ENCODE measurements around the gene PAH. TPM values are rescaled to one million over a fixed set of nuclear protein-coding genes. Genes with fewer than 3 reads are reported as not detected.

The PAH gene
- total and polyA plus RNA-seq, 4 donors: not detected

DNA sequence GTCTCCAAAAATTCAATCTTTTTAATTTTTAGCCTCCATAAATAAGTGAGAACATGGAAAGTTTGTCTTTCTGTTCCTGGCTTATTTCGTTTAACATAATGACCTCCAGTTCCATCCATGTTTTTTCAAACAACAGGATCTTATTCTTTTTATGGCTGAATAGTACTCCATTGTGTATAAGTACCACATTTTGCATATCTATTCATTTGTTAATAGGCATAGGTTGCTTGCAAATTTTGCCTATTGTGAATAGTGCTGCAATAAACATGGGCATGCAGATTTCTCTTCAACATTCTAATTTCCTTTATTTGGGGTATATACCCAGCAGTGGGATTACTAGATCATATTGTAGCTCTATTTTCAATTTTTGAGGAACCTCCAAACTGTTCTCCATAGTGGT is 16.1 kb upstream of the PAH start:
- Histone ChIP-seq H3K9me3 (ENCODE audit: control insufficient read depth, low read length) (no peaks in the 10 kb centered on the region), H3K27ac (ENCODE audit: low read depth in 1 of 2, low read length in 2 of 2) (no peak overlapping the region), H3K4me3 (ENCODE audit: low read length in 2 of 2) (no peak overlapping the region), H3K27me3 (ENCODE audit: control insufficient read depth in 1 of 2, insufficient read depth in 2 of 2, low read length in 1 of 2) (no peaks in the 10 kb centered on the region), H3K36me3 (ENCODE audit: control insufficient read depth in 1 of 2, insufficient read depth in 2 of 2, low read length in 1 of 2) (no peaks in the 10 kb centered on the region), H3K4me1 (ENCODE audit: control insufficient read depth in 1 of 2, insufficient read depth in 2 of 2, low read length in 2 of 2) (no peaks in the 10 kb centered on the region)
- no peak for DNase-seq
- no peak for ATAC-seq (ENCODE audit: low FRiP score)
- 46 to 53% methylated on average over 1 of the region's 1 CpG for WGBS, 2 donors
- intact Hi-C loops (cut with DNase I): no loop called here

DNA sequence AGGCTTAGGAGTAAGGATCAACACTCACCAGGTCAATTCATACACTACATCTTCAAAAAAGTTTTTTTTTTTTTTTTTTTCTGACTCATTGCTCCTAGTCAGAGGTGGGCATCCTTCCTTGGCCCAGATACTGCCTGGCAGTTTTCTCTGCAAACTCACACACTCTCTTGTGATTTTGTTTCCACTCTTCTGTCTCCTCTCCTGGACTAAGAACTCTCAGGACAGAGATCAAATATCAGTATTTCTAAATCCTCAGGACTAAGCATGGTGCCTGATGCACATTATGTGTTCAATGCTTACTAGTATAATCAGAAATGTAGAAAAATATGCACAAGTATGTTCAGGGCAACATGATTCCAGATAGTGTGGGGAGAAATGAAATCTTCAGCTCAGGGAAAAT is 10.2 kb upstream of the PAH start:
- Histone ChIP-seq H3K27me3 (ENCODE audit: control insufficient read depth in 1 of 2, insufficient read depth in 2 of 2, low read length in 1 of 2) (no peaks in the 10 kb centered on the region), H3K36me3 (ENCODE audit: control insufficient read depth in 1 of 2, insufficient read depth in 2 of 2, low read length in 1 of 2) (no peaks in the 10 kb centered on the region), H3K27ac (ENCODE audit: low read depth in 1 of 2, low read length in 2 of 2) (no peak overlapping the region), H3K9me3 (ENCODE audit: control insufficient read depth, low read length) (peaks cover 1% of the 10 kb centered on the region), H3K4me3 (ENCODE audit: low read length in 2 of 2) (no peak overlapping the region), H3K4me1 (ENCODE audit: control insufficient read depth in 1 of 2, insufficient read depth in 2 of 2, low read length in 2 of 2) (no peaks in the 10 kb centered on the region)
- DNase-seq (no peak), ATAC-seq (ENCODE audit: low FRiP score) (no peak)
- intact Hi-C loops (cut with DNase I): no loop called here

DNA sequence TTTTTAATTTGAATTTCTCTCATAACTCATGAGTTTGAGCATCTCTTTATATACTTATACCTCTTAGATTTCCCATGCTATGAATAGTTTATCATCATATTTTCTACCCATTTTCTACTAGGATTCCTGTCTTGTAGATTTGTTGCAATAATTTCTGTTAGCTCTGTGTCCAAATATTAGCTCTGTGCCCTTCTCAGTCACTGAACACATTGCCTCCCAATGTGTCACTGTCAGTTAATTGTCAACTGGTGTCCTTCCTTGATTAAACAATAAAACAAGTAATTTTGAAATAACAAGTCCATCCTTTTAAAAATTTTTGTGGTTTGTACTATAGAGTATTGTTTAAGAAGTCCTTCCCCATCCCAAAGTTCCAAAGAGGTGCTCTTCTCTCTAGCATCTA is 4.2 kb upstream of the PAH start:
- no peak overlapping the region for H3K4me3 ChIP-seq (ENCODE audit: low read length in 2 of 2)
- no peaks in the 10 kb centered on the region for H3K36me3 ChIP-seq (ENCODE audit: control insufficient read depth in 1 of 2, insufficient read depth in 2 of 2, low read length in 1 of 2)
- H3K4me1 ChIP-seq (ENCODE audit: control insufficient read depth in 1 of 2, insufficient read depth in 2 of 2, low read length in 2 of 2): no peaks in the 10 kb centered on the region
- ATAC-seq (ENCODE audit: low FRiP score) (no peak), DNase-seq (no peak)
- no peaks in the 10 kb centered on the region for H3K27me3 ChIP-seq (ENCODE audit: control insufficient read depth in 1 of 2, insufficient read depth in 2 of 2, low read length in 1 of 2)
- H3K27ac ChIP-seq (ENCODE audit: low read depth in 1 of 2, low read length in 2 of 2): no peak overlapping the region
- H3K9me3 ChIP-seq (ENCODE audit: control insufficient read depth, low read length): peaks cover 1% of the 10 kb centered on the region
- intact Hi-C loops (cut with DNase I): no loop called here

- Histone ChIP-seq H3K27ac (ENCODE audit: low read depth in 1 of 2, low read length in 2 of 2) (no peak overlapping the region), H3K4me1 (ENCODE audit: control insufficient read depth in 1 of 2, insufficient read depth in 2 of 2, low read length in 2 of 2) (no peaks in the 10 kb centered on the region), H3K4me3 (ENCODE audit: low read length in 2 of 2) (no peak overlapping the region), H3K9me3 (ENCODE audit: control insufficient read depth, low read length) (peaks cover 1% of the 10 kb centered on the region), H3K36me3 (ENCODE audit: control insufficient read depth in 1 of 2, insufficient read depth in 2 of 2, low read length in 1 of 2) (no peaks in the 10 kb centered on the region), H3K27me3 (ENCODE audit: control insufficient read depth in 1 of 2, insufficient read depth in 2 of 2, low read length in 1 of 2) (no peaks in the 10 kb centered on the region)
- DNase-seq (no peak), ATAC-seq (ENCODE audit: low FRiP score) (no peak)
- intact Hi-C loops (cut with DNase I): no loop called here
Observed at GRCh38 chr12:102920271-102920670, 3.2 kb upstream of the PAH start.

DNA sequence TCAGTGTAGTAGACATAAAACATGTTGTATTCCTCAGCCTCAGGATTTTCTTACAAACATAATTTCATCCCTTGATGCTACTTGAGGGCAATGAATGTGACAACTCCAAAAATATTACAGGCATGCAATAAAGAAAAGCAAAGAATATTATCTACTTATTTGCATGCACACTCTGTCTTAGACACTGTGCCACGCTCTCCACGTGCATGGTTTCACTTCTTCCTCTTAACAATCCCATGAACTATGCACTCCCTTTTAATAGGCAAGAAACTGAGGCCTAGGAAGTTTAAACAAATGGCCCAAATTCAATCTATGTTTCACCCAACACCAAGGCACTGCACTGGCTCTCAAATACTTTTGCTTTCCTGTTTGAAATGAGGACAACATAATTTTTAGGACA is 1.8 kb upstream of the PAH start:
- Histone ChIP-seq H3K36me3 (ENCODE audit: control insufficient read depth in 1 of 2, insufficient read depth in 2 of 2, low read length in 1 of 2) (no peaks in the 10 kb centered on the region), H3K9me3 (ENCODE audit: control insufficient read depth, low read length) (peaks cover 1% of the 10 kb centered on the region), H3K27me3 (ENCODE audit: control insufficient read depth in 1 of 2, insufficient read depth in 2 of 2, low read length in 1 of 2) (no peaks in the 10 kb centered on the region), H3K4me1 (ENCODE audit: control insufficient read depth in 1 of 2, insufficient read depth in 2 of 2, low read length in 2 of 2) (no peaks in the 10 kb centered on the region), H3K27ac (ENCODE audit: low read depth in 1 of 2, low read length in 2 of 2) (no peak overlapping the region), H3K4me3 (ENCODE audit: low read length in 2 of 2) (no peak overlapping the region)
- WGBS, 2 donors: 63 to 67% methylated on average over 2 of the region's 2 CpGs
- ATAC-seq (ENCODE audit: low FRiP score): no peak
- DNase-seq: no peak
- intact Hi-C loops (cut with DNase I): no loop called here

DNA sequence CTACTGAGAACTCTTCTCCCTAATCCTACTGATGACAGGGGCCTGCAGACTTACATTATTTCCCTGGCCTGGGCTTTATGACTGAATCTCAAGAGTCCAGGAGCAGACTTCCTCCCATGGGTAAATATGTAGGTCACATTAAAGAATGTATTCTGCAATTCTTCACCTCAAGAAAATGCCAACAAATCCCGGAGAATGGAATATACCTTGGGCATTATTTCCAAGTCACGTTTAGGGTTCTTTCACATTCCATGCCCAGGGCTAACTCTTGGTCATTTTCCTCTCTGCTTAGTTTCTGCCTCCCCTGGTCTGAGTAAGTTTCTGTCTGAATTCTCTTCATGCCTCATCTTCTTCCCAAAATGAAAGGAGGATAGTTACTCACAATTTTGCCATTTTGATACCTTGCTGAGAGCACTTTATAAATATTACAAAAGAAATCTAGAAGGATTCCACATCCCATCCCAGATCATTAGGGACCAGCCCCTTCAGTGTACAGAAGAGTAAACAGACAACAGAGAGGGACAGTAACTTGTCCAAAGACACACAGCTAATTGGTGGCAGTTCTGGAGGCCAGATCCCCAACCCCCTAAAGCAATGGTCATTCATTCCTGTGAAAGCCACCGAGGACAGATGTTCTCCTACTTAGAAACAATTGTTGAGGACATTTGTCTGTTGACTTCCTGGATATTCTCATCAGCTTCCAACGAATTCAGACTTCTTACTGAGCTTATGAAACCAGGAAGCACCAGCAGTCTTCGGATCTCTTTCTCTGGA is 605 bp downstream of the PAH start:
- Histone ChIP-seq H3K36me3 (ENCODE audit: control insufficient read depth in 1 of 2, insufficient read depth in 2 of 2, low read length in 1 of 2) (no peaks in the 10 kb centered on the region), H3K4me3 (ENCODE audit: low read length in 2 of 2) (no peak overlapping the region), H3K4me1 (ENCODE audit: control insufficient read depth in 1 of 2, insufficient read depth in 2 of 2, low read length in 2 of 2) (no peaks in the 10 kb centered on the region), H3K27ac (ENCODE audit: low read depth in 1 of 2, low read length in 2 of 2) (no peak overlapping the region), H3K9me3 (ENCODE audit: control insufficient read depth, low read length) (no peaks in the 10 kb centered on the region), H3K27me3 (ENCODE audit: control insufficient read depth in 1 of 2, insufficient read depth in 2 of 2, low read length in 1 of 2) (no peaks in the 10 kb centered on the region)
- ATAC-seq (ENCODE audit: low FRiP score): no peak
- WGBS, 2 donors: 55 to 57% methylated on average over 5 of the region's 5 CpGs
- no peak for DNase-seq
- intact Hi-C loops (cut with DNase I): no loop called here

DNA sequence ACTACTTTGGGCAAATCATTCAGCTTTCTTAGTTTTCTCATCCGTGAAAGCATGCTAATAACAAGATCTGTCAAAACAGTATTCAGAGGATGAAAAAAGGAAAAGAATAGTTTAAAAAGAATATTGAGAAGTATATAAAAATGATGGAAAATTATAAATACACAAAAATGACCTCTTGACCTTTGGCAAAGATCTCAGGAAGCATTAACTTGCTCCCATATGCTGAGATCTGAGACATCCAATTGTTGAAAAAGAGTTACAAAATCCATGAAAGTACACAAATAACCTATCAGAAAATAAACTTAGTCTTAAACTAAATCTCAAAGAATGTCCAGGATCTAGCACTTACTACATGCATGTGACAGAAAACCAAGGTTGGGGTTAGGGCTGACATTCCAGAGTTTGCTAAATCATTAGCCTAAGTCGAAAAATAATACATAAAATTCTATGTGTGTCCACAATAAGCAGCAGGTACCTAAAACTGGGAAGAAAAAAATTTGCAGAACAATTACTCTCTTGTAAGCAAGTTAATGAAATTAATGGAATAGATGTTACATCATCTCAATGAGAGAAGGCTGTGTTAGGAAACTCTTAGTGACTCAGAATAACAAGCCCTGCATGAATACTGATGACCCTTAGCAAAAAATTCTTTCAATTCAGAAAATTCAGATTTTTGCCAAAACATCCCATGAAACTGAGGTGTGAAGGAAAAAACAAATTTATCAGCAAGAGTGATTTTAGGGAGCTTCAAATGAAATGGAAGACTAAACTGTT is 3.4 kb downstream of the PAH start:
- no peak for ATAC-seq (ENCODE audit: low FRiP score)
- Histone ChIP-seq H3K36me3 (ENCODE audit: control insufficient read depth in 1 of 2, insufficient read depth in 2 of 2, low read length in 1 of 2) (no peaks in the 10 kb centered on the region), H3K27me3 (ENCODE audit: control insufficient read depth in 1 of 2, insufficient read depth in 2 of 2, low read length in 1 of 2) (peaks cover 0 to 3% of the 10 kb centered on the region in 2 donors), H3K9me3 (ENCODE audit: control insufficient read depth, low read length) (no peaks in the 10 kb centered on the region), H3K4me1 (ENCODE audit: control insufficient read depth in 1 of 2, insufficient read depth in 2 of 2, low read length in 2 of 2) (no peaks in the 10 kb centered on the region), H3K4me3 (ENCODE audit: low read length in 2 of 2) (no peak overlapping the region), H3K27ac (ENCODE audit: low read depth in 1 of 2, low read length in 2 of 2) (no peak overlapping the region)
- intact Hi-C loops (cut with DNase I): no loop called here
- whole genome bisulfite sequencing, 2 donors: 70 to 77% methylated on average over 2 of the region's 2 CpGs
- DNase-seq: no peak

- WGBS, 2 donors: 80 to 81% methylated on average over 2 of the region's 2 CpGs
- intact Hi-C loops (cut with DNase I): no loop called here
- no peak for ATAC-seq (ENCODE audit: low FRiP score)
- Histone ChIP-seq H3K36me3 (ENCODE audit: control insufficient read depth in 1 of 2, insufficient read depth in 2 of 2, low read length in 1 of 2) (no peaks in the 10 kb centered on the region), H3K27ac (ENCODE audit: low read depth in 1 of 2, low read length in 2 of 2) (no peak overlapping the region), H3K27me3 (ENCODE audit: control insufficient read depth in 1 of 2, insufficient read depth in 2 of 2, low read length in 1 of 2) (peaks cover 0 to 3% of the 10 kb centered on the region in 2 donors), H3K9me3 (ENCODE audit: control insufficient read depth, low read length) (no peaks in the 10 kb centered on the region), H3K4me1 (ENCODE audit: control insufficient read depth in 1 of 2, insufficient read depth in 2 of 2, low read length in 2 of 2) (no peaks in the 10 kb centered on the region), H3K4me3 (ENCODE audit: low read length in 2 of 2) (no peak overlapping the region)
- DNase-seq: no peak
Observed at GRCh38 chr12:102912258-102912657, 4.8 kb downstream of the PAH start.

DNA sequence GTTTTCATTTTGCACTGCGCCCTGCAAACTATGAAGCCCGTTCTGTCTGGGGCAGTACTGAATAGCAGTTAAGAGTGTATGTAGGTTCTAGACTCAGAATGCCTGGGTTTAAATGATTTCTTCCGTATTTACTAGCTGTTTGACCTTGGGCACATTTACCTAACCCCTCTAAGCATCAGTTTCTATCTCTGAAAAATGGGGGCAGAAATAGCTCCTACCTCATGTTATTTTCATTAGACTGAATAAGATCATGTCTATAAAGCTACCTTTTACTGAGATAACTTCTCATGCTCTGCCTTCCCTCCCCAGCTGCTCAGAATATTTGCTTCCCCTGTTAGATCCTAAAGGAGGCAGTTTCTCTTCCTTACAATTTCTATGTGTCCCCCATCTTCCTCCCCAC is 5.7 kb downstream of the PAH start:
- Histone ChIP-seq H3K27ac (ENCODE audit: low read depth in 1 of 2, low read length in 2 of 2) (no peak overlapping the region), H3K36me3 (ENCODE audit: control insufficient read depth in 1 of 2, insufficient read depth in 2 of 2, low read length in 1 of 2) (no peaks in the 10 kb centered on the region), H3K9me3 (ENCODE audit: control insufficient read depth, low read length) (no peaks in the 10 kb centered on the region), H3K4me3 (ENCODE audit: low read length in 2 of 2) (no peak overlapping the region), H3K4me1 (ENCODE audit: control insufficient read depth in 1 of 2, insufficient read depth in 2 of 2, low read length in 2 of 2) (no peaks in the 10 kb centered on the region), H3K27me3 (ENCODE audit: control insufficient read depth in 1 of 2, insufficient read depth in 2 of 2, low read length in 1 of 2) (peaks cover 0 to 3% of the 10 kb centered on the region in 2 donors)
- DNase-seq (no peak), ATAC-seq (ENCODE audit: low FRiP score) (no peak)
- WGBS, 2 donors: 88% methylated on average over 3 of the region's 3 CpGs
- intact Hi-C loops (cut with DNase I): no loop called here
